Thyroid gland (tissue), 4 donors: ENCODE measurements around the gene CD1B.

Source experiments
- CTCF ChIP-seq, 6 experiments: fragments of 200-600 bp in 3 of 6; fragments of 450-650 bp in 3 of 6; sonication (generic) in 3 of 6; IDR thresholded peaks; one replicate each; pipeline ENCODE4 v1.5.1; 2016 to 2019; ENCODE audit warnings: antibody characterized with exemption in 6 of 6, mild to moderate bottlenecking in 2 of 6, inconsistent platforms in 1 of 6, moderate library complexity in 1 of 6
- POLR2A ChIP-seq, 2 donors: fragments of 450-650 bp; IDR thresholded peaks; one replicate each; pipeline ENCODE4 v1.6.1; 2017; ENCODE audit warnings: antibody characterized with exemption in 2 of 2, mild to moderate bottlenecking in 2 of 2, moderate library complexity in 1 of 2

DNA sequence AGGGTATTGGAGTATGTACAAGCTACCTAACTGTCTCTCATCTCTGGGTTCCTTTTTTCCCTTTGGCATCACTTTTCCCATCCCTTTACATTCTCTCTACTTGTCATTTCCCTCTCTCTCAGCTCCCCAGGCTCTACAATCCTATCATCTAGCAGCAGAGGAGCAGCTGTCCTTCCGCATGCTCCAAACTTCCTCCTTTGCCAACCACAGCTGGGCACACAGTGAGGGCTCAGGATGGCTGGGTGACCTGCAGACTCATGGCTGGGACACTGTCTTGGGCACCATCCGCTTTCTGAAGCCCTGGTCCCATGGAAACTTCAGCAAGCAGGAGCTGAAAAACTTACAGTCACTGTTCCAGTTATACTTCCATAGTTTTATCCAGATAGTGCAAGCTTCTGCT lies 22.9 kb upstream of the CD1B start:
- TF ChIP-seq CTCF (IDR thresholded peaks at IDR 0.05): no peak
- no peak for TF ChIP-seq POLR2A (IDR thresholded peaks at IDR 0.05)
